DMS53 treated with DMSO at 0.1 percent for 48 hours (cell line): Measurements from ENCODE around the gene TMEM175.
"Not testable (repeated sequence)": the region's sequence is repeated elsewhere in the genome, so short reads cannot be mapped to it uniquely, and the experiment has no call there.

ENCODE experiments used
- DNase-seq: peaks from one replicate; lab custom pipeline; 2025; ENCODE audit not compliant: unreplicated experiment; lab: John Stamatoyannopoulos, UW

Gene TMEM175

DNA sequence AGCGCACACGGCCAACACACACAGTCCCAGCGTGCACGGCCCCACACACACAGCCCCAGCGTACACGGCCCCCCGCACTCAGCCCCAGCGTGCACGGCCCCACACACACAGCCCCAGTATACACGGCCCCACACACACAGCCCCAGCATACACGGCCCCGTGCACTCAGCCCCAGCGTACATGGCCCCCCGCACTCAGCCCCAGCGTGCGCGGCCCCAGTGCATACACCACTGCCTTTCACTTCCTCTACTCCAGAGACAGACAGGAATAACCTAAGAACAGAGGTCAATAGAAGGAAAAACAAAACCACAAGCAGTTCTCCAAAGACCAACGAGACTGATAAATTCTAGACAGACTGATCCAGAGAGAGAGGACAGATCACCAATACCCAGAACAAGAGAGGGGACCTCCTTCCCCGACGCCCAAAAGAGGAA is 17.2 kb upstream of the TMEM175 start:
- no peak for DNase-seq

DNA sequence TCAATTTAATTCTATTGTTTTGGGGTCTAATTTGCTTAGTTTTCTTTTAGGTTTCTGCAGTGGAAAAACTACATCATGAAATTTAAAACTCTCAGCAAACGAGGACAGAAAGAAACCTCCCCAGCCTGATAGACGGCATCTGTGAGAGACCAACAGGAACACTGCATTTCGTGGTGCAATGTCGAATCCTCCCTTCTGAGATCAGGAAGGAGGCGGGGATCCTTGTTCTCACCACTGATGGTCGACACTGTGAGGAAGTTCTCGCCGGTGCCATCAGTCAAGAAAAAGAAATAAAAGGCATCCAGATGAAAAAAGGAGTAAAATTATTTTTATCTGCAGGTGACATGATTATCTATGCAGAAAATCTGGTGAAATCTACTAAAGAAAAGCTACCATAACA is 16.7 kb upstream of the TMEM175 start:
- no peak for DNase-seq

DNA sequence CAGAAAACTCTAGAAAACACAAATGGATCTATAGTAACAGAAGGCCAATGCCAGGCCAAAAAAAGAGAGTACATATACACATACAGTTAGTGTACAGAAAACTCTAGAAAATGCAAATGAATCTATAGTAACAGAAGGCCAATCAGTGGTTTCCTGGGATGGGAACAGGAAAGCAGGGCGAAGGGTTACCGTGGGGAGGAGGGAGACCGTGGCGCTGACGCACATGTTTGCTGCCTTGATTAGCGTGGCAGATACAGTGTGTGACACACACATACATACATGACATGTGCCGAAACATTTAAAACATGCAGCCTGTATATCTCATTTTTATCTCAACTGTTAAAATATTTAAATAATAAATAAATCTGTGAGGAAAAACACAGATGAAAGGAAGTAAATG is 14.8 kb upstream of the TMEM175 start:
- DNase-seq, result no peak

DNA sequence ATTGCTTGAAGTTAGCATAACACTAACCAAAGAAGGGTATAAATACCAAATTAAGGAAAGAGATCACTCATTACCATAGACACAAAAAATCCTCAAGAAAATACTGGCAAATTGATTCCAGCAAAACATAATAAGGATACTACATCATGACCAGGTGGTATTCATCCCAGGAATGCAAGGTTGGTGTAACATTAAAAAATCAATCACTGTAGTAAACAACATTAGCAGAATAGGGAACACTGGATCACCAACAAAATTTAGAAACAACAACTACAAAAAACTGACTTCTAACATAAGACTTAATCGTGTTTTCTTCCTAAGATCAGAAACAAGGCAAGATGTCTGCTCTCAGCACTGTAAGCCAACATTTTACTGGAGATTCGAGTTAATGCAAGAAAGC is 14.3 kb upstream of the TMEM175 start:
- no peak for DNase-seq

DNA sequence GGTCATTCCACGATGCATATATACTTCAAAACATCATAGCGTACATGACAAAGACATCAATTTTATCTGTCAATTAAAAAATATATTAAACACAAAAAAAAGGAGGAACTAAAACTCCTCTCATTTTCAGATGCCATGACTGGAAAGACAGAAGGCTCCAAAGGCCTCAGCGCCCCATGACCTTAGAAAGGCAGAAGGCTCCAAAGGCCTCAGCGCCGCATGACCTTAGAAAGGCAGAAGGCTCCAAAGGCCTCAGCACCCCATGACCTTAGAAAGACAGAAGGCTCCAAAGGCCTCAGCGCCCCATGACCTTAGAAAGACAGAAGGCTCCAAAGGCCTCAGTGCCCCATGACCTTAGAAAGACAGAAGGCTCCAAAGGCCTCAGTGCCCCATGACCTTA is 13.7 kb upstream of the TMEM175 start:
- not testable (repeated sequence) for DNase-seq

DNA sequence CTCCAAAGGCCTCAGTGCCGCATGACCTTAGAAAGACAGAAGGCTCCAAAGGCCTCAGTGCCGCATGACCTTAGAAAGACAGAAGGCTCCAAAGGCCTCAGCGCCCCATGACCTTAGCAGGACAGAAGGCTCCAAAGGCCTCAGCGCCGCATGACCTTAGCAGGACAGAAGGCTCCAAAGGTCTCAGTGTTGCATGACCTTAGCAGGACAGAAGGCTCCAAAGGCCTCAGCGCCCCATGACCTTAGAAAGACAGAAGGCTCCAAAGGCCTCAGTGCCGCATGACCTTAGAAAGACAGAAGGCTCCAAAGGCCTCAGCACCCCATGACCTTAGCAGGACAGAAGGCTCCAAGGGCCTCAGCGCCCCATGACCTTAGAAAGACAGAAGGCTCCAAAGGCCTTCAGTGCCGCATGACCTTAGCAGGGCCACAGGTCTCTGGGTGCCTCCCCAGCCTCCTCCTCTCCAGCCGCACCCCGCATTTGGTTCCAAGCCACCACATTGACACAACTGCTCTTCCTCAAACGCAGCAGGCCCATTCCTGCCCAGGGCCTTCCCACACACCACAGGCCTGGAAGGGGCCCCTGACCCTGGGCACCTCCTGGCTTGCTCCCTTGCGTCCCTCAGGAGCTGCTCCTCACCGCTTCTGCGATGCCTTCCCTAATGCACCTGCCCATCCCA is 13.1 kb upstream of the TMEM175 start:
- not testable (repeated sequence) for DNase-seq

DNA sequence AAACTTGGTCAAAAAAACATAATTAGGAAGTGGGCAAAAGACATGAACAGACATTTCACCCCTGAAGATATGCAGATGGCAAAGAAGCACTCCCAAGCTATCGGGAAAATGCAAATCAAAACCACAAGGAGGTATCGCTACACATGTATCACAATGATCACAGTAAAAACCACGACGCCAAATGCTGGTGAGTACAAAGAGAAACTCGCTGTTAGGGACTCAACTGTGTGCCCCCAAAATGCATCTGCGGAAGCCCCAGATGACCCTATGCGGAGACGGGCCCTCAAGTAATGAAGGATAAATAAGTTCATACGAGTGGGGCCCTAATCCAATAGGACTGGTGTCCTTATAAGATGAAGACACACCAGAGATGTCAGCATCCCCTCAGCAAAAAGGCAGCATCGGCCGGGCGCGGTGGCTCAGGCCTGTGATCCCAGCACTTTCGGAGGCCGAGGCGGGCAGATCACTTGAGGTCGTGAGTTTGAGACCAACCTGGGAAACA is 10.4 kb upstream of the TMEM175 start:
- no peak for DNase-seq

DNA sequence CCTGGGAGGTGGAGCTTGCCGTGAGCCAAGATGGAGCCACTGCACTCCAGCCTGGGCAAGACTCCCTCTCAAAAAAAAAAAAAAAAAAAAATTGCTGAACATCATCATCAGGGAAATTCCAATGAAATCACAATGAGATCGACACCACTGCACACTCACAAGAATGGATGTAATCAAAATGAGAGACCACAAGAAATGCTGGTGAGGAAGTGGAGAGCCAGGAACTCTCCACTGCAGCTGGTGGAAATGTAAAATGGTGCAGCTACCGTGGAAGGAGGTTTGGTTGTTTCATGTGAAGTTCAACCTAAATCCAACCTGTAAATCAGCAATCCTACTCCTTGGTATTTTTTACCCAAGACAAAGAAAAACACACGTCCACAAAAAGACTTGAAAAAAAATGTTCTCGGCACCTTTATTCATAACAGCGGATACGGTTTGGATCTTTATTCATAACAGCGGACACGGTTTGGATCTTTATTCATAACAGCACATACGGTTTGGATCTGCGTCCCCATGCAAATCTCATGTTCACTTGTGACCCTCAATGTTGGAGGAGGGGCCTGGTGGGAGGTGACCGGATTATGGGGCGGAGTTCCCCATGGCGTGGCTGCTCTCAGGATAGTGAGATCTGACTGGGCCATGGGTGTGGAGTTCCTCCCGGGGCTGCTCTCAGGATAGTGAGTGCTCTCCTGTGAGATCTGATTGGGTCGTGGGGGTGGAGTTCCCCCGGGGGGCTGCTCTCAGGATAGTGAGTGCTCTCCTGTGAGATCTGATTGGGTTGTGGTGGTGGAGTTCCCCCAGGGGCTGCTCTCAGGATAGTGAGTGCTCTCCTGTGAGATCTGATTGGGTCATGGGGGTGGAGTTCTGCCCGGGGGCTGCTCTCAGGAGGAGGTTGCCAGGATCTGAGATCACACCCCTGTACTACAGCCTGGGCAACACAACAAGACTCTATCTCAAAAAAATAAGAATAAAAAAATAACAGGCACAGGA is 7.9 kb upstream of the TMEM175 start:
- no peak for DNase-seq

DNA sequence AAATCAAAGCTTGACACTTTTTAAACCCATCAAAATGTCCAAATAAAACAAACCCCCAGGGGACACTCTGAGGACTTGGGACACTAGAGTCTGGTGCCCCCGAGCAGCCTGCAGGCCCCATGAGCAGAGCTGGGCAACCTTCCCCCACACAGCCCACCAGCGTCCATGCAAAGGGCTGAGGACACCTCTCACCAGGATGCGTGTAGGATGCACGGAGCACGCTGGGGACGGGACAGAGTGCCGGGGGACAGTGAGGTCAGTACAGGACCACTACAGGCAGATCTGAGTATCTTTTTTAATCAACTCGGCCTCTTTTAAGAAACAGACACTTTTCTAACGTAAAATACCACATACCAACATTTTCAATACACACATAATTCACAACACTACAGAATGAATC is 7.1 kb upstream of the TMEM175 start:
- no peak for DNase-seq

DNA sequence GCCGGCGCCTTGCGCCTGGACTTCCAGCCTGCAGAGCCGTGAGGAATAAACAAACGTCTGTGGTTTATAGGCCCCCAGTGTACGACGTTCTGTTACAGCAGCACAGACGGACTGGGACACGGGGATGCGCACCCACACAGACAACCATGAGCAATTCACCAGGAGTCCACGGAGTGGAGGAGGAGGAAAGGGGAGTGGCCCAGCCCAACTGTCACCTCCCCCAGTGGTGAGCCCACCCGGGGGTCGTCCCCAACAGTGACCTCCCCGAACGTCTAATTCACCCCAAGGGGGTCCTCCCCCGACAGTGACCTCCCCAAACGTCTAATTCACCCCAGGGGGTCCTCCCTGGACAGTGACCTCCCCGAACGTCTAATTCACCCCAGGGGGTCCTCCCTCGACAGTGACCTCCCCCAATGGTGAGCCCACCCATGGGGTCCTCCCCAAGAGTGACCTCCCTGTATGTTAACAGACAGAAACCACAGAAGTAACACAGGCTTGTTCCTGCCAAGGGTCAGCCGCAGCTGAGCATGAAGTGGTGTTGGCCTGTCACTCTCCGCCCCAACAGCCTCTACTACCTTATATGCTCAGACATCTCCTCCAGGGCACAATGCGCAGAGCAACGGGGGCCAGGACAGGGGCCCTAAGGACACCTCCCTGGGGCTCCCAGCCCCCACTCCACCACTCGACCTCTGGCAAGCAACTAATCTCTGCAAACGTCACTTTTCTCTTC is 6.3 kb upstream of the TMEM175 start:
- no peak for DNase-seq

DNA sequence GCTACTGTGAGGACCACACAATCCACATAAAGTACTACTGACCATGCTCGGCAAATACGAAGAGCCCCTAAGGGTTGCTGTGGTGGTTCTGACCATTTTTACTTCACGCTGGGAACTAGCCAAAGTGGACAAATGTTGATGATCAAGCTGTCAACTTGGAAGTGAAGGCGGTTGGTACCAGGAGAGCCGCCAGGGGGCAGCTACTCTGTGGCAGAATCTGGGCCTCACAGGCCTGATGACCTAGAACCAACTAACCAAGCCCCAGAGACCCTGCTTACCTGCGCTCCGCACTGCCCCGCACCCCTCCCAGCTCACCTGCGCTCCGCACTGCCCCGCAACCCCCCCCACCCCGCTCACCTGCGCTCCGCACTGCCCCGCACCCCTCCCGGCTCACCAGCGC is 5.7 kb upstream of the TMEM175 start:
- DNase-seq, result no peak

DNA sequence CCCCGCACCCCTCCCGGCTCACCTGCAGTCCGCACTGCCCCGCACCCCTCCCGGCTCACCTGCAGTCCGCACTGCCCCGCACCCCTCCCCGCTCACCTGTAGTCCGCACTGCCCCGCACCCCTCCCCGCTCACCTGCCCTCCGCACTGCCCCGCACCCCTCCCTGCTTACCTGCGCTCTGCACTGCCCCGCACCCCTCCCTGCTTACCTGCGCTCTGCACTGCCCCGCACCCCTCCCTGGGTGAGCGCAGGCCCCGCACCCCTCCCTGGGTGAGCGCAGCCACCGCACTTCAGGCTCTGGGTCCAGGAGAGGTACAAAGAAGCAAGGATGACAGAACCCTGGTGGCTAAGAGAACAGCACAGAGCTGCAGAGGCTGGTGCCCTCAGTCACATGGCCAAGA is 4.7 kb upstream of the TMEM175 start:
- DNase-seq, result not testable (repeated sequence)

DNA sequence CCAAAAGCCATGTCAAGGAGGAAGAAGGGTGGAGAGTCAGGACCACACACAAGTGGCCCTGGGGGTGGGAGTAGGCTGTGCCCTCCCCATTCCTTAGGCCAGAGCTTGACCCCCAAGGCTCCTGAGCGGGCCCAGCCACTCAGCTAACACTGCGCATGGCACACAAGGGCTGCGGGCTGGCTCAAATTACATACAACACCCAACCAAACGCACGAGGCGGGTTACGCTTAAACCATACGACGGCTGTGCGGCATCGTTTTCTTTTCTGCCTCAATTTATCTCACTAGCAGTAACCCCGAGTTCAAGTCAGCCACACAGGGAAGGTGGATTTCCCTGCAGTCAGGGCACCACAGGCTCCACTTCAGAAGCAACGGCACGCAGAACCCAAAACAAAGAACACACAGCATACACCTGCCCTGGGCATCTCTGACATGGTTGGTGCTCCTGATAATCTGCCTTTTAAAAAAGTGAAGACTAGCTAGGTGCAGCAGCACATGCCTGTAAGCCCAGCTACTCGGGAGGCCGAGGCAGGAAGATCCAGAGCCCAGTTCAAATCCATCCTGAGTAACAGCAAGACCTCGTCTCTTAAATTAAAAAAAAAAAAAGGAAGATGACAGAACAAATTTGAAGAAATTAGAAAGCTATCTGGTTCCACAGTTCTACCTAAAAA is 3.0 kb upstream of the TMEM175 start:
- no peak for DNase-seq

DNA sequence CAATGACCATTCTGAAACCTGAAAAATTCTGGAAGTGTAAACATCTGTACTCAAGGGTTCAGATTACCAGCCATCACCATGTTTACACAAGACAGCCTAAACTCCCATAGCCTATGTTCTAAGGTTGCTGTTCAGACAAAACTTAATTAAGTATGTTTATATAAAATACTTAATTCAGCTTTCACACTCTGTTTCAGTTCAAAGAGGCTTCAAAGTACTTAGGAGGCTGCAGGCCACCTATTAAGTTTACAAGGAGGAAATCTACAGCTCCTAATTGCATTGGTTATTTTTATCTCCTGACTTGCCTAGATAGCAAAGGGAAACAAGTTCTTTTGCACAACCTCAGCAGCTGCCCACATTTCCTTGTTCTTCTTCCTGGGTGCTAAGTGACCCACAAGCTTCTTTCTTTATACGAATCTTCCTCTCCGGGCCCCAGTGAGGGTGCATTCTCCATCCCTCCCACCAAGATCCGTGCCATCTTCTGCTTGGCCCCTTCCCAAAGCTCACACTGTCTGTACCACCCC is 2.2 kb upstream of the TMEM175 start:
- DNase-seq, result peak; percentile 36

DNA sequence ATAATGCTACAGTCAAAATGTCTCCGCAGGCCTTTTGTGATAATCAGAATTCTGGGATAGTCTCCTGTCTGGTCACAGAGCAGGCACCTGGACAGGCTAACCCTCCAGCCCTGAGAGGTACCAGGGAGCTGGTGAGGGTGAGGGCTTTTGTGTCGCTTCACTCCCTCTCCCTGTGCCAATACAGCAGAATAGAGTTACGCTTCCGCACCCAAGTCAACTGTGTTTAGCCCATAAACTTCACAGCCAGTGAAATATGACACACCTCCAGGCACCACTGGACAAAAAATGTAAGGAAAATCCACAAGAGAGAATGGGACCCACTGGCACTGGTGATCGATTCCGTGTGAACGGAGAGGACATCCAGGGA is 1.4 kb upstream of the TMEM175 start:
- DNase-seq, result no peak

DNA sequence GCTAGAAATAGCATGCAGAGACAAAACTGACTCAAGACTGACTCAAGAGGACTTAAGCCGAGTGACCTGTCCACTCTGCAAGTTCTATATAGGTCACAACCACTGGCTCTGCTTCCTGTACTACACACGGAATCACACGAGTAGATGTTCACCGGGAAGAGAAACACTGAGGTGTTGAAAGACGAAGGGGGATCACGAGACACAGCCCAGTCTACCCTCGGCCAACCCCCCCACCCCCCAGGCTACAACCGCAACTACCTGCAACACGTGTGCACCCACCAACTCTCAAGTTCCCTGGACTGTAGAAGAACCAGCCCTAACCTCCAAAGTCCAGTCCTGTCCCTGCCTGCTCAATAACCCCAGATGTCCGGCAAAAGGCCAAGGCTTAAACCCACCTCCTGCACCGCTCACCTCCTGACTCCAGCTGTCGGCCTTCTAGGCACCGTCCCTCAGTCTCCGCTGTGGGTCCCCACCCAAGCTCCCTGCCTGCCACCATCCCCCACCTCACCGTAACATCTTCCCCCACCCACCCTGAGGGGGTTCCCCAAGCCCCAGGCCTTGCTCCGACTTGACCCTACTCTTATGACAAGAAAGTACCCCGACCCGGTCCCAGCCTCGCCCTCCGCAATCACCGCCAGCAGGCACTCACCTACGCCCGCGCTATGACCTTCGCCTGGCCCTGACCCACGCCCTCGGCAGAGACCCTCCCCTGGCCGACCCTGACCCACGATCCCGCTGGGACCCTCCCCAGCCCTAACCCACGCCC is 883 bp upstream of the TMEM175 start:
- DNase-seq, result no peak

DNA sequence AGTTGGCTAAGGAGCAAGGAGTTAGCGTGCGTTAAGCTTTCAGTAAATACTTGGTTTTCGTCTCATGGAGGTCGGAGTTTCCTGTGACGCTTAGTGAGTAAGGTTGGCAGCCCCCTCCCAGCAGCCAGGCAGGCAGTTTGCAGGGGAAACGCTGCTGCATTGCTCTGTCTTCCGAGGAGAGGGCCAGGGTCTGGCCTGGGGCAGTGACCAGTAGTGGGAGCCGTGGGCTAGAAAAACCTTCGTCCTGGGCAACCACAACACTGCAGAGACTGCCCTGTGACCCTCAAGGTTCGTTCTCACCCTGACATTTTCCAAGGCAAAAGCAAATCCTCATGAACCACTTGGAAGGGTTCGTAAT is 432 bp downstream of the TMEM175 start:
- no peak for DNase-seq

DNA sequence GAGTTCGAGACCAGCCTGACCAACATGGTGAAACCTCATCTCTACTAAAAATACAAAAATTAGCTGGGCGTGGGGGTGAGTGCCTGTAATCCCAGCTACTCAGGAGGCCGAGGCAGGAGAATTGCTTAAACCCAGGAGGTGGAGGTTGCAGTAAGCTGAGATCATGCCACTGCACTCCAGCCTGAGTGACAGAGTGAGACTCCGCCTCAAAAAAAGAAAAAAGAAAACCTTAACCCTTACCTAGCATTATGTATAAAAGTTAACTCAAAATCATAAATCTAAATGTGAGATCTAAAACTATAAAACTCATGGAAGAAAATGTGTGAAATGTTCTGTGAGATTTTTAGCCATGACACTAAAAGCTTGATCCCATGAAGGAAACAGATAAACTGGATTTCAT is 7.2 kb downstream of the TMEM175 start:
- DNase-seq, result not testable (repeated sequence)

DNA sequence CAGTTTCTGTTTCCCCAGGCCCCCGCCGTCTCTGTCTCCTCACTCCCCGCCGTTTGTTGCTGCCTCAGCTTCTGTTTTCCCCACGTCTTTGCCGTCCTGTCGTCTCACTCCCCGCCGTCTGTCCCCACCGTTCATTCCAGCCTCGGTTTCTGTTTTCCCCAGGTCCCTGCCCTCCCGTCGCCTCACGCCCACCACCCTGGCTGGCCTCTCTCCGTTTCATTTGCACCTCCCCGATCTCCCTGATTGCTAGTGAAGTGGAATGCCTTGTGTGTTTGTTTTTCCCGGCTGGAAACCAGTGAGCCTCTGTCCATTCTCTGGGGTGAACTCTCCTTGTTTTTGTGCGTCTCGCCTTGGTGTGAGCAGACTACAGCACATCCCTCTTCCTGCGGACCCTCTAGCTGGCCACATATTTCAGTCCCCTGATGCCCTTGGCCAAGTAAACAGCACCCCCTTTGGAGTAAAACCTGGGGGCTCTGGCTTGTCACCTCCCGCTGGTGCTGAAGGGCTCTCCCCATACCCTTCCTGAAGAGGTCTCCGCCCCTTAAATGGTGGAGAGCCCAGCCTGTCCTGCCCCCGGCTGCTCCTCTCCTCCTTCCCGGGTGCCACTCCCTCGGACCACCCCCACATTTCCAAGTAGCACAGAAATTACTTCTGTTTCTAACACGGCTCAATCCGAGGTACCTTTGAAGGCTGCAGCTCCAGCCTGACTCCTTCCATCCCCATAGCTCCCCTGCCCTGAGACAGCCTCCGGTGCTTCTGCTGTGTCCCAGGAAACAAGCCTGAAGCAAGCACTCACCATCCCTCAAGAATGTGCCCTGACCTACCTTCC is 13.2 kb downstream of the TMEM175 start:
- DNase-seq, result no peak
